ENCODE results near the gene SNCB.

DNA sequence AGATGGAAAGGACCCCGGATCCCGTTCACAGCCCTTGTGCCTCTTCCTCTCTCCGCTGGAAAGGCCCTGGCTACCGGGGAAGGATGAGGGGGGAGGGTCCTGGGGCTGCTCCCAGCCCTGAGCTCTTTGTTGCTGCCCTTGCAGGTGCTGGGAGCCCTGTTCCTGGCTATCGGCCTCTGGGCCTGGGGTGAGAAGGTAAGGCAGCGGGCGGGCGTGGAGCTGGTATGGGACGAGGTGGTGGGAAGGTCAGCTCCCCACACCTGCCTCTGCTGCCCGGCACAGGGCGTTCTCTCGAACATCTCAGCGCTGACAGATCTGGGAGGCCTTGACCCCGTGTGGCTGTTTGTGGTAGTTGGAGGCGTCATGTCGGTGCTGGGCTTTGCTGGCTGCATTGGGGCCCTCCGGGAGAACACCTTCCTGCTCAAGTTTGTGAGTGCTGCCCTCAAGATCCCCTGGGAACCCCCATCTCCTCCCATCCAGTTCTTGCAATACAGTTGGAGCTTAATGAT lies 21.2 kb upstream of the SNCB start:
- TF ChIP-seq POLR2A (IDR thresholded peaks at IDR 0.05; ENCODE audit: extremely low read depth, insufficient read length) = no peak
- TF ChIP-seq, protein P1, sequence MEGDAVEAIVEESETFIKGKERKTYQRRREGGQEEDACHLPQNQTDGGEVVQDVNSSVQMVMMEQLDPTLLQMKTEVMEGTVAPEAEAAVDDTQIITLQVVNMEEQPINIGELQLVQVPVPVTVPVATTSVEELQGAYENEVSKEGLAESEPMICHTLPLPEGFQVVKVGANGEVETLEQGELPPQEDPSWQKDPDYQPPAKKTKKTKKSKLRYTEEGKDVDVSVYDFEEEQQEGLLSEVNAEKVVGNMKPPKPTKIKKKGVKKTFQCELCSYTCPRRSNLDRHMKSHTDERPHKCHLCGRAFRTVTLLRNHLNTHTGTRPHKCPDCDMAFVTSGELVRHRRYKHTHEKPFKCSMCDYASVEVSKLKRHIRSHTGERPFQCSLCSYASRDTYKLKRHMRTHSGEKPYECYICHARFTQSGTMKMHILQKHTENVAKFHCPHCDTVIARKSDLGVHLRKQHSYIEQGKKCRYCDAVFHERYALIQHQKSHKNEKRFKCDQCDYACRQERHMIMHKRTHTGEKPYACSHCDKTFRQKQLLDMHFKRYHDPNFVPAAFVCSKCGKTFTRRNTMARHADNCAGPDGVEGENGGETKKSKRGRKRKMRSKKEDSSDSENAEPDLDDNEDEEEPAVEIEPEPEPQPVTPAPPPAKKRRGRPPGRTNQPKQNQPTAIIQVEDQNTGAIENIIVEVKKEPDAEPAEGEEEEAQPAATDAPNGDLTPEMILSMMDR (IDR thresholded peaks at IDR 0.05; ENCODE audit: low read depth, low read length) = no peak
